Ovary (tissue), 9 donors: ENCODE results near the gene SLC13A5. TPM values are rescaled to one million over a fixed set of nuclear protein-coding genes. Genes with fewer than 3 reads are reported as not detected.

Experiments
- DNase-seq, 5 donors: peaks; one replicate each; pipeline ENCODE4 v3.0.0-alpha.2; 2019 to 2020
- H3K27ac ChIP-seq, 2 donors: fragments of 200-600 bp; one replicate each; pipeline versions ENCODE4 v1.5.1 to v1.8.0; 2019 to 2022
- H3K27me3 ChIP-seq: fragments of 200-600 bp; one replicate; pipeline ENCODE4 v1.8.0; 2022
- H3K36me3 ChIP-seq: fragments of 200-600 bp; sonication (generic); one replicate; pipeline ENCODE4 v1.5.1; 2019
- H3K4me1 ChIP-seq: one replicate; pipeline ENCODE4 v1.8.1; 2013; ENCODE audit warnings: mild to moderate bottlenecking, moderate library complexity; ENCODE audit not compliant: insufficient read depth
- H3K4me3 ChIP-seq: fragments of 200-600 bp; sonication (generic); one replicate; pipeline ENCODE4 v1.5.1; 2017
- H3K9me3 ChIP-seq, 2 donors: fragments of 200-600 bp in 1 of 2; sonication (generic) in 1 of 2; one replicate each; pipeline versions ENCODE4 v1.5.1 to v1.8.1; 2013 to 2019; ENCODE audit warnings: mild to moderate bottlenecking in 1 of 2, moderate library complexity in 1 of 2
- EP300 ChIP-seq: sonication (generic); formaldehyde crosslinking; IDR thresholded peaks from one replicate; pipeline ENCODE4 v1.6.1; 2017; ENCODE audit warnings: antibody characterized with exemption
- POLR2A ChIP-seq: fragments of 450-650 bp; IDR thresholded peaks from one replicate; pipeline ENCODE4 v1.6.1; 2017; ENCODE audit warnings: antibody characterized with exemption, mild to moderate bottlenecking, moderate library complexity
- WGBS, 3 donors: extraction: QIAGEN DNeasy Blood & Tissue Kit in 1 of 3; methylation state at CpG; one replicate each; pipeline versions ENCODE4 v1.1.5 to v1.1.7; 2013 to 2017; 5-methylcytosine and 5-hydroxymethylcytosine counted together
- intact Hi-C, 4 donors: fragments of 100-400 bp; cut with DNase I; formaldehyde crosslinking; loops; one replicate each; pipeline versions ENCODE4 v1.11.0 to v1.15.1; 2022 to 2023
- polyA plus RNA-seq, 2 donors: library from polyadenylated mRNA; stranded (reverse); fragments of 200-250 nt in 1 of 2; fragments of 350-450 nt in 1 of 2; fragmentation: Illumina TruSeq in 1 of 2; extraction: RNeasy Lipid Tissue Mini Kit (QIAGEN cat#74804) in 1 of 2; gene quantifications; one replicate each; pipeline ENCODE4 v1.2.3, GENCODE V29; 2013 to 2014
- total RNA-seq, 7 donors: library from RNA; depleted of rRNA in 2 of 7; stranded (reverse); fragments of >200 nt in 2 of 7; fragmentation: NEBNext Ultra II Directional in 3 of 7; extraction: Animal tissue kit (Norgen Biotek cat#: 25700) in 3 of 7; gene quantifications; one replicate each; pipeline versions ENCODE4 v1.1.0 to v1.2.4, GENCODE V29; 2016 to 2023
- TF ChIP-seq, protein P1 (sequence below), 3 donors: fragments of 450-650 bp in 2 of 3; fragments of 200-600 bp in 1 of 3; IDR thresholded peaks; one replicate each; pipeline versions ENCODE4 v1.5.1 to v1.8.0; 2016 to 2022; ENCODE audit warnings: antibody characterized with exemption in 3 of 3, mild to moderate bottlenecking in 1 of 3
- donor health status: DM: no; HTN: no; CAD: no; lungs with moderate emphysema.
- donor health status: DM: no; HTN: no; CAD: no.
- donor health status: Bipolar disorder and iron deficiency.
- donor health status: DM: yes; HTN: yes; CAD: no.
- donor health status: DM: no; HTN: no; CAD: no.
- donor health status: DM: yes; HTN: yes; CAD: no.

SLC13A5 gene
- total and polyA plus RNA-seq, 9 donors = 0.45 to 2.6 (median 1.4) TPM

DNA sequence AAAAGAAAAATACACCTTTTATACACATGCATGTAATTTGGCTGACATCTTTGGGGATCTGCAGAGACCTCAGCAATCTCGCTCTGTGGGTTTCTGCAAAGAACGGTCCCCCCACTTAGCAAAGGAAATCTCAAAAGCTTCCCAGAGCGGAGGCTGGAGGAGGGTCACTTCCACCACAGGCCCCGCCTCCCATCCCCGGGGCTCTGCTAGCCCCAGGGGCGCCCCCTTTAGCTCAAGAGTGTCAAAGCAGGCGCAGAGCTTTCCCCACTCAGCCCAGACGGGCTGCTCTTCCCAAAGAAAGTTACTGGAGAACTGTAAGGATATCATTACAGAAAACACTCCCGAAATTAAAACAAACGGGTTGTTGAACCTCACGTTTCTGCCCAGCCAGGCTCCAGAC, 11.4 kb downstream of the SLC13A5 start:
- WGBS, 3 donors = 22 to 28% (median 27%) methylated on average over 11 of the region's 11 CpGs
- Histone ChIP-seq H3K36me3 (no peaks in the 10 kb centered on the region), H3K27ac (no peak overlapping the region), H3K4me3 (no peak overlapping the region), H3K27me3 (no peaks in the 10 kb centered on the region), H3K4me1 (no peaks in the 10 kb centered on the region), H3K9me3 (no peaks in the 10 kb centered on the region)
- peak in 2 of 5 donors; percentile 28 to 54 for DNase-seq
- no peak for TF ChIP-seq POLR2A
- no peak for TF ChIP-seq EP300
- TF ChIP-seq, protein P1, sequence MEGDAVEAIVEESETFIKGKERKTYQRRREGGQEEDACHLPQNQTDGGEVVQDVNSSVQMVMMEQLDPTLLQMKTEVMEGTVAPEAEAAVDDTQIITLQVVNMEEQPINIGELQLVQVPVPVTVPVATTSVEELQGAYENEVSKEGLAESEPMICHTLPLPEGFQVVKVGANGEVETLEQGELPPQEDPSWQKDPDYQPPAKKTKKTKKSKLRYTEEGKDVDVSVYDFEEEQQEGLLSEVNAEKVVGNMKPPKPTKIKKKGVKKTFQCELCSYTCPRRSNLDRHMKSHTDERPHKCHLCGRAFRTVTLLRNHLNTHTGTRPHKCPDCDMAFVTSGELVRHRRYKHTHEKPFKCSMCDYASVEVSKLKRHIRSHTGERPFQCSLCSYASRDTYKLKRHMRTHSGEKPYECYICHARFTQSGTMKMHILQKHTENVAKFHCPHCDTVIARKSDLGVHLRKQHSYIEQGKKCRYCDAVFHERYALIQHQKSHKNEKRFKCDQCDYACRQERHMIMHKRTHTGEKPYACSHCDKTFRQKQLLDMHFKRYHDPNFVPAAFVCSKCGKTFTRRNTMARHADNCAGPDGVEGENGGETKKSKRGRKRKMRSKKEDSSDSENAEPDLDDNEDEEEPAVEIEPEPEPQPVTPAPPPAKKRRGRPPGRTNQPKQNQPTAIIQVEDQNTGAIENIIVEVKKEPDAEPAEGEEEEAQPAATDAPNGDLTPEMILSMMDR (IDR thresholded peaks at IDR 0.05) = no peak
- intact Hi-C loops = no loop called here

DNA sequence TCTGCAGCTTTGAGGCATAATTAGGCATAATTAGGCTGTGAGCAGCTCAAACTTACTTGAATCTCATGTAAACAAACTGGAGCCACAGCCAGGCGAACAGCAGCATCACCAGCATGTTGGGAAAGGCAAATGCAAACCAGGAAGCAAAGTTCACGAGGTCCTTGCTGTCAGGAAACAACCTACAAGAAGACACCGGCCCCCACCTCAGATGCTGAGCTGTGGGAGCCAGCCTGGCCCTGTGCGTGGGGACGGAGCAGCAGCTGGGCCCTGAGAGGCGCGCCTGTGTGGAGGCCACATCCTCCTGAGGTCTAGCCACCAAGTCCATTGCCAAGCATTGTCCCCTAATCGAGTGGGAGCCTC, 12.2 kb downstream of the SLC13A5 start:
- DNase-seq = no peak
- no peak overlapping the region for H3K27ac ChIP-seq
- TF ChIP-seq POLR2A (no peak), EP300 (no peak)
- TF ChIP-seq, protein P1 (IDR thresholded peaks at IDR 0.05) = no peak
- H3K4me3 ChIP-seq = no peak overlapping the region
- no peaks in the 10 kb centered on the region for H3K9me3 ChIP-seq
- no peaks in the 10 kb centered on the region for H3K4me1 ChIP-seq
- 79 to 86% (median 83%) methylated on average over 8 of the region's 8 CpGs for WGBS, 3 donors
- no peaks in the 10 kb centered on the region for H3K36me3 ChIP-seq
- H3K27me3 ChIP-seq = no peaks in the 10 kb centered on the region
- intact Hi-C loops = no loop called here

DNA sequence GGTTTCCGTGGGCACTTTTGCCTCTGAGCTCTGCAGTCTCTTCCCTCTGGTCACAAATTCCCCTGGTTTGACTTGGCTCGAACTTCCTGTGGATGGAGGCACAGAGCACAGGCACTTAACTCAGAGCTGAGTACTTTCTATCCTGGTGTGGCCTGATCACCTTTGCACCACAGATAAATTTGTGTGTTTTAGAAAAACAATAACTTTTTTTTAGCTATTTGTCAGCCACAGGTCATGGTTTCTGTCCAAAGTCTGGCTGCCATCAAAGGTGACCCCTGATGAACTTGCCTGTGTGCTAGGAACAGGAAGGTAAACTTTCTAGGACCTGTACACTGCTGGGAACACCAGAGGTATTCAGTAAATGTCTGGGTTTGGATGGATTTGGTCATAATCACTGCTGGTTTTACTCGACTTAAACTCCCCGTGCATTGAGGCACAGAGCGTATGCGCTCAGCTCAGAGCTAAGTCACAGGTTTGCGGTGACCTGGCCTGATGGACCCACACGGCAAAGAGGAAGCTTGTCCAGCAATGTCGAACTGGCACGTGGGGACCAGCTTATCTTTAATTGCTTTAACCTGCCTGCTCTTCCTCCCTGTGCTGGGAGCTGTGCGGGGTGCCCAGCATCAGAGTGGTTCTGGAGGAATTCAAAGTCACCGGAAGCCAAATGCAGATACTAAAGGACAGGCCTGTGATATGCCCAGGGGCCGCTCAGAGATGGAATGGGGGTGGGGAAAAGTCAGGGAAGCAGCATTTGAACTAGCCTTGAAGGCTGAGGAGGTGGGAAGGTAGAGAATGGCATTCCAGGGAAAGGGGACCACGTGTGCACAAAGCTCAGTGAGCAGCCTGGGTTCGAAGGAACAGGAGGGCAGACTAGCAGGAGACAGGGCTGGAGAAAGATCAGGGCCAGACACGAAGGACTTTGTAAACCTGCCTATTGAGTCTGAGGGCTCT, 12.9 kb downstream of the SLC13A5 start:
- no peaks in the 10 kb centered on the region for H3K36me3 ChIP-seq
- no peak for DNase-seq
- no peaks in the 10 kb centered on the region for H3K9me3 ChIP-seq
- H3K27ac ChIP-seq = no peak overlapping the region
- TF ChIP-seq EP300 (no peak), POLR2A (no peak)
- TF ChIP-seq, protein P1 (IDR thresholded peaks at IDR 0.05) = no peak
- WGBS, 3 donors = 73 to 75% (median 73%) methylated on average over 16 of the region's 16 CpGs
- H3K27me3 ChIP-seq = no peaks in the 10 kb centered on the region
- intact Hi-C loops = loop anchor here in 1 of 4 donors (10.0 kb wide), 1 partner anchor 95 kb away; no protein-coding TSS in a partner anchor
- H3K4me1 ChIP-seq = no peaks in the 10 kb centered on the region
- no peak overlapping the region for H3K4me3 ChIP-seq

DNA sequence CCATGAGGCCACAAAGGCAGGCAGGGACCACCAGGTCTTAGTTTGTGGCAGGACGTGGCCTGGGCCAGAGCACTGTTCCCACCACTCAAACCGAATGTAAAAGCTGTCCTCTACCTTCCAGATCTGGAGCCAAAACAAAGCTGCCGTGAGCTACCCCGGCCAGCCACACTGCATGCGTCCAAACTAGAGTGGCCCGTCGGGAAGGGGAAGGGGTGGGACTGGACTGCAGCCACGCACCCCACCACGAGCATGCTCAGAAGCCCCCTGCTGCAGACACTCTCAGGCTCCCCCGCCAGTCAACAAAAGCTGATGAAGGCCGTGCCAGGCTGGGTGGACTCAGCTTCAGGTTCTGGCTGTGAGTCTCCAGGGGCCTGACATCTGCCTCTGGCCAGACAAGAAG, 15.2 kb downstream of the SLC13A5 start:
- 85 to 86% (median 86%) methylated on average over 9 to 11 of the region's 11 CpGs for WGBS, 3 donors
- H3K36me3 ChIP-seq = no peaks in the 10 kb centered on the region

More for the DNA sequence above, 15.2 kb downstream of the SLC13A5 start:
- intact Hi-C loops = loop anchor here in 1 of 4 donors (10.0 kb wide), 1 partner anchor 97 kb away; no protein-coding TSS in a partner anchor
- Histone ChIP-seq H3K27me3 (no peaks in the 10 kb centered on the region), H3K4me1 (no peaks in the 10 kb centered on the region), H3K27ac (no peak overlapping the region), H3K9me3 (no peaks in the 10 kb centered on the region), H3K4me3 (no peak overlapping the region)
- no peak for DNase-seq
- TF ChIP-seq POLR2A (no peak), EP300 (no peak)
- TF ChIP-seq, protein P1 (IDR thresholded peaks at IDR 0.05) = no peak
